GM12875 (cell line): ENCODE data around the gene TSPEAR.

ENCODE experiments used
- H3K4me3 ChIP-seq: one replicate; pipeline ENCODE4 v1.5.1; 2011; ENCODE audit warnings: low read depth, low read length, control low read depth
- CTCF ChIP-seq: IDR thresholded peaks from 2 replicates; pipeline ENCODE4 v1.5.1; 2011; ENCODE audit warnings: low read depth, mild to moderate bottlenecking, control low read depth, inconsistent platforms, low read length, moderate library complexity, borderline replicate concordance; ENCODE audit not compliant: insufficient read depth

The TSPEAR gene

GRCh38 chr21:44734026-44734745, 22.8 kb upstream of the TSPEAR start:
- H3K4me3 ChIP-seq = no peak overlapping the region
- no peak for TF ChIP-seq CTCF

- TF ChIP-seq CTCF = no peak
- H3K4me3 ChIP-seq = no peak overlapping the region
Measured at GRCh38 chr21:44732956-44733355, 21.6 kb upstream of the TSPEAR start.

- no peak overlapping the region for H3K4me3 ChIP-seq
- TF ChIP-seq CTCF = no peak
Measured at GRCh38 chr21:44732263-44732662, 20.9 kb upstream of the TSPEAR start.

- H3K4me3 ChIP-seq = no peak overlapping the region
- no peak for TF ChIP-seq CTCF
Measured at GRCh38 chr21:44730951-44731579, 19.7 kb upstream of the TSPEAR start.

- no peak for TF ChIP-seq CTCF
- H3K4me3 ChIP-seq = no peak overlapping the region
Measured at GRCh38 chr21:44730028-44730395, 18.6 kb upstream of the TSPEAR start.

- H3K4me3 ChIP-seq = no peak overlapping the region
- no peak for TF ChIP-seq CTCF
Measured at GRCh38 chr21:44729336-44730027, 18.1 kb upstream of the TSPEAR start.
